HG03103 (cell line): ENCODE results near the gene ELK1.
"Not testable (repeated sequence)": the region's sequence is repeated elsewhere in the genome, so short reads cannot be mapped to it uniquely, and the experiment has no call there.

Source experiments
- ATAC-seq: cut with Tn5 transposase; IDR thresholded peaks from one replicate; pipeline ENCODE4 v1.9.1; 2021; ENCODE audit warnings: low read depth; ENCODE audit not compliant: unreplicated experiment

The ELK1 gene

DNA sequence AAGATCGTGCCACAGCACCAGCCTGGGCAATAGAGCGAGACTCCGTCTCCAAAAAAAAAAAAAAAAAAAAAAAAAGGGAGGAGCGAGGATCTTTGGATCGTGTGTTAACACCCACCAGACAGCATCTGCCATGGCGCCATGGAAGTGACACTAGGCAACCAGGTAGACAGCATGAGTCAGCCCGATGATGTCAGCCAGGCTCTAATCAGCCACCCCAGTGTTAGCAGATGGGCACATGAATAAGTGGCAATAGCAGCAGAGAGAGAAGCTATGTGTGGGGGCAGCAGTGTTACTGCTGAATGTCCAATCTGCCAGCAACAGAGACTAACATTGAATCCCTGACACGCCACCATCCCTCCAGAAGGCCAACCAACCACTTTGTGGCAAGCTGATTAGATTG lies 37.3 kb downstream of the ELK1 start:
- no peak for ATAC-seq

DNA sequence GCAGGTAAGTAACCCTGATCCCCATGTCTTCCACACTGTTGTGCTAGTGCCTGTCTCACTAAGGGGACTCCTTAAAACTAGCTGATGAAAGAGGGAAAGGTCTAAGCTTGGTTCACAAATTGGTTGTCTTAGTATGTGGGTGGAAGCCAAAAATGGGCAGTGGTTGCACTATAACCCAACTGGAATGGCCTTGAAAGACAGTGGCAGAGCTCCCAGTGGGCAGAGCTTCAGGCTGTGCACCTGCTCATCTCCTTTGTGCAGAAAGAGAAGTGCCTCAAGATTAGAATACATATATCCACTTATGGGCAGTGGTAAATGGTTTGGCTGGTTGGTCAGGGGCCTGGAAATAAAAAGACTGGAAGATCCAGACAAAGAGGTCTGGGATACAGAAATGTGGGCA lies 37.9 kb downstream of the ELK1 start:
- ATAC-seq, result no peak

DNA sequence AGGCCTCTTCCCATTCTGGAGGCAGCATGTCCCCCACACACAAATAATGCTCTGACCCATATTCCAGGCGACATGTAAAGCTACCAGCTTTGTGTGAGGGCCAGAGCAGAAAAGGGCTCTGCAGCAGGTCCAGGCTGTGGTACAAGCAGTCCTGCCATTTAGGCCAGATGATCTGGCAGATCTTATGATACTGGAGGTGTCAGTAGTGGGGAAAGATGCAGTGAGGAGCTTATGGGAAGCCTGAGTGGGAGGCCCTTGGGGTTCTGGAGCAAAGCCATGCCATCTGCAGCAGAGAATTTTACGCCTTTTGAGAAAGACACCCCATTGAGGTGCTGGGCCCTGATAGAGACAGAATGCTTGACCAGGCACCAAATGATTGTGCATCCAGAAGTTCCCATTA lies 38.4 kb downstream of the ELK1 start:
- no peak for ATAC-seq

DNA sequence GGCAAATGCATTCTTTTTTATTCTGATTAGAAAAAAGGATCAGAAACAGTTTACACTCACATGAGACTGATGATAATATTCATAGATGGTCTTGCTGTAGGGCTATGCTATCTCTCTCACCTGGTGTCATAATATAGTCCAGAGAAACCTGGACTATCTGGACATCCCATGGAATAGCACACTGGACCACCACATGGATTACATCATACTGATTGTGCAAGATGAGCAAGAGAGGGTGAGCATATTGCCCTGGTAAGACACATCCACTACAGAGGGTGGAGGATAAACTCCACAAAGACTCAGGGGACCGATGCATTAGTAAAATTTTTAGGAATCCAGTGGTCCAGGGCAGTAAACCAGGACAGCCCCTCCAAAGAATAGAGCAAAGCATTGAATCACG lies 38.9 kb downstream of the ELK1 start:
- no peak for ATAC-seq

DNA sequence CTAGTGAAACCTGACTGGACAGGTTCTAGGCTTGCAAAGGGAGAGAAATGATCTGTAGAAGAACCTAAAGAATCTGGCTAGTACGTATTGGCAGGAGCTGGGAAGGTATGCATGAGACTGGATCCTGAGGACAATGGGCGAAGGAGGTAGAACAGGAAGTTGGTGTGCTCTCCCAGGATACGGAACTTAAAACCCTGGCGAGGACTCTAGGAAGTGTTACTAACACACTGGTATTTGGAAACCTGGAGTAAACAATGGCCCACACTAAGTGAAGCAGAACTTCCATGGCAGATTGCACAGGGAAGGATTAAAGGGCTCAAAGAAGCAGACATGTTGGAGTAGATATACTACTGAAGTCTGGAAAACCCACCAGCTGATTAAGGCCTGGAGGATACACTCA lies 39.9 kb downstream of the ELK1 start:
- ATAC-seq, result no peak

- ATAC-seq, result no peak
Observed at GRCh38 chrX:47608130-47608810, 42.1 kb downstream of the ELK1 start.

DNA sequence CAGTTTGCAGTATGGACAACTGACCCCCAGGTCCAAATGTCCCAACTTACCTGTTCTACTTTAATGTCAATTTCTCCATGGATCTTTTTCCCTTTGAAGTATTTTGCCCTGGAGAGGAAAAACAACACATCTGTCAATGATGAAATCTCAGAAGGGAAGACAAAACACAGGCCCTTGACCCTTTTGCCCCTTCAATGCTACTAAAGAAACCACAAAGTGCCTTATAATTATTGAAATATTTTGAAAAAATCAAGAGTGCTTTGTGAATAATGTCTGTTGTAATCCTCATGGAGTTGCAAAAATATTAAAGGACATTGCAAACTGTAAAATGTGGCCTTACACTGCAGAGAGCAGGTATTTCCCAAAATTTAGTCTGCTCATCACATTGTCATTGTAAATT lies 43.3 kb downstream of the ELK1 start:
- ATAC-seq, result no peak

DNA sequence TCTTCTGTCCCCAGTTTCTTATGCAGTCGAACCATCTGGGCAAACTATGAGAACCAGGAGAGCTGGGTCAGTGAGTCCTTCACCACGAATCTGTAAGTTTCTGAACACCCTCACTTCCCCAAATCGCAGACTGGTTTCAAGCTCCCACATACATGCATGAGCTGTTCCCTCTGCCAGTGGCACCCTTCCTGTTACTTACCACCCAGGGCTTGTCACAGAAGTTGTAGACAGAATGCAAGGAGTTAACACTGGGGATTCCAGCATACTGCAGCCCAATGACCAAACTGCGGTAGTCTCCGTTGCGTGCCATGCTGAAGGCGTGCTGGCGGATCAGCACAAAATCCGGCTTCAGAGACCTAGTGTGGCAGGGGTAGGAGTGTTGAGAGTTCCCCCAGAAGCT lies 45.3 kb downstream of the ELK1 start:
- ATAC-seq, result no peak

- not testable (repeated sequence) for ATAC-seq
Observed at GRCh38 chrX:47603125-47603524, 47.2 kb downstream of the ELK1 start.

DNA sequence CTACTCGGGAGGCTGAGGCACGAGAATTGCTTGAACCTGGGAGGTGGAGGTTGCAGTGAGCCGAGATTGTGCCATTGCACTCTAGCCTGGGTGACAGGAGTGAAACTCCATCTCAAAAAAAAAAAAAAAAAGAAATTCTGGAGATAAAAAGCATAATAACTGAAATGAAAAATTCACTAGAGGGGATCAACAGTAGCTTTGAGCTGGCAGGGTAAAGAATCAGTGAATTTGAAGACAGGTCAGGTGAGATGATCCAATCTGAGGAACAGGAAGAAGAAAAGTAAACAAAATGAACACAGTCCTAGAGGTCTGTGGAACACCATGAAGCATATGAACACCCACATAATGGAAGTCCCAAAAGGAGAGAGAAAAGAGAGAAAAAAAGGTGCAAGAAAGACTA lies 53.1 kb downstream of the ELK1 start:
- no peak for ATAC-seq

DNA sequence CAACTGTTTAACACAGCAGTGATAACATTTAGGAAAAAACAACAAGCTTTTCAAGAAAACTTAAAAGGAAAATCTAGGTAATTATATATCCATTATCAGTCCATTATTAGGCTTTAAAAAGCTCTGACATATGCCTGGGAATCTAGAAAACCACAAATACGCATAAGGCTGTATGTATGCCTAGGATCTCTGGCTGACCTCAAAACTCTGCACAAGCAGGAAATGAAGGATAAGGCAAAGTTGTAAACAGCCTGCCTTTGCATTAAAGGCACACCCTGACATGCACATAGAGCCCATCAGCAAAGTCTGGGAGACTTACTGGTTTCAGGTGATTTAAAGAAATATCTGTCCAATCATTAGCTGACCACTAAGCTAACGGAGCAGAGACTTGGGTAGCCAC lies 54.1 kb downstream of the ELK1 start:
- ATAC-seq, result no peak

DNA sequence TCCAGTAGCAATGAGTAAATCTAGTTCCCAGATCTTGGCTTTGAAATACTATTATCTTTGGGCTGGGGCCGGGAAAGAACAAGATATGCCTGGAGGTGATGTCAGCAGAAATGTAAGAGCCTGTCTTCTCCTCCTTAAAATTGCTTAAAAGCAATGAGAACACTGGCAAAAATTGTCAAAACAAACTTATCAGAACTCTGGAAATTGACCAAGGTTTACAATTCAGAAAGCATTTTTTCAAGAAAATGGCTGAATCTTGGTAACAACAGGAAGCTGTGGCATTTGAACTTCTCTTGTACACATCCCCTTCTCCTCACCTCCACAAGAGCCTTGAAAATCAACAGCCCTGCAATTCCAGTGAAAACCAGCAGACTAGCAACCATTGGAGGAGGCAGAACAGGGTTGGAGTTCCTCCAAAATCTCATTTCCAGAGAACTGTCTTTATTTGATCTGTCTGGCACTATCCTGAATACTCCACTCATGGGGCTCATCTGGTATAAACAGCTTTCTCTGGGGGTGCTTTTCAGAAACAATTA lies 54.6 kb downstream of the ELK1 start:
- no peak for ATAC-seq

GRCh38 chrX:47593522-47593921 lies 56.8 kb downstream of the ELK1 start:
- no peak for ATAC-seq

- no peak for ATAC-seq
Observed at GRCh38 chrX:47590984-47591383, 59.4 kb downstream of the ELK1 start.

DNA sequence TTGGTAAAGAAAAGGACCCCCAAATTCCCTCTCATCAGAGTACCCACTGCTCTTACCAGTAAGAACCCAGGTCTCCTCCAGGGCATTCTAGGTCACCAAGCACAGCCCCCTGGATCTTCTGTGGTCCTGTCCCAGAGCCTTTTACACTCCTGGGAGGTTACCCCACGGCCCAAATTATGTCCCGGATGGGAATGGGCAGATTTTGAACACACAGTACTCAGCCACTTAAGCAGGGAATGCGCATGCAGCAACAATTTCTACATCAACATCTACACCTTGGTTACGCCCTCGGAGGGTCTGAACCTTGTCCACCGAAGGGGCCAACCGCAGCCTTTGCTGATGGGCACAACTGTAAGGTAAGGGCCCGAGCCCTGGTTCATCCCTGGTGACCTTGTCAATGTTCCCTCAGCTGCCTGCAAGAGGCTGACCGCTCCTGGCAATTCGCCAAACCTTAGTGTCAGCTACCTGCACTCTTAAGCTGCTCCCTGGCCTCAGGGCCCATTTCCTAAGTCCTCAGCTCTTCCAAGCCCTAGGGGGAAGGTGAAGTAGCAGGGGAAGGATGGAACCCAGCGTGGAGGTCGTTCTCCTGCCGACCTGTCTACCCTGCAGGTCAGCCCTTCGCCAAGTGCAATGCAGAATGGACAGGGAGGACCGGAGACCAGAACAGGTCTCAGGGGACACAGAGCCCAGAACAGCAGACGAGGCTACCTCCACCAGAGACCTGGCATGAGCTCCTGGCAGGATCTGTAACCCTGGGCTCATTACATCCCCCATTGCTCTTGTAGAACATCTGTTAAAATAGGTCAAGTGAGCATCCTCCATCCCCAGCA lies 62.2 kb downstream of the ELK1 start:
- no peak for ATAC-seq

- no peak for ATAC-seq
Observed at GRCh38 chrX:47587091-47587891, 63.1 kb downstream of the ELK1 start.

GRCh38 chrX:47586043-47586787 lies 64.1 kb downstream of the ELK1 start:
- no peak for ATAC-seq
